Keratinocyte (primary cell): ENCODE measurements around the gene GSK3A.

Source experiments
- EZH2 ChIP-seq: IDR thresholded peaks from one replicate; pipeline ENCODE4 v1.6.1; 2012; ENCODE audit warnings: inconsistent platforms, mild to moderate bottlenecking, low read length, moderate library complexity
- TF ChIP-seq, protein P1 (sequence below), 3 experiments: IDR thresholded peaks in 1 of 3; conservative IDR thresholded peaks in 1 of 3; optimal IDR thresholded peaks in 1 of 3; 2 replicates in 2 of 3; 3 replicates in 1 of 3; pipeline versions ENCODE3 to v1.5.1; 2011; ENCODE audit warnings: low read length in 3 of 3, mild to moderate bottlenecking in 3 of 3, moderate library complexity in 2 of 3, control low read depth in 1 of 3, inconsistent platforms in 1 of 3; ENCODE audit not compliant: insufficient read depth in 2 of 3; ENCODE audit errors: extremely low read depth in 1 of 3

GRCh38 chr19:42207767-42208271 is 34.6 kb downstream of the GSK3A start:
- TF ChIP-seq, protein P1, sequence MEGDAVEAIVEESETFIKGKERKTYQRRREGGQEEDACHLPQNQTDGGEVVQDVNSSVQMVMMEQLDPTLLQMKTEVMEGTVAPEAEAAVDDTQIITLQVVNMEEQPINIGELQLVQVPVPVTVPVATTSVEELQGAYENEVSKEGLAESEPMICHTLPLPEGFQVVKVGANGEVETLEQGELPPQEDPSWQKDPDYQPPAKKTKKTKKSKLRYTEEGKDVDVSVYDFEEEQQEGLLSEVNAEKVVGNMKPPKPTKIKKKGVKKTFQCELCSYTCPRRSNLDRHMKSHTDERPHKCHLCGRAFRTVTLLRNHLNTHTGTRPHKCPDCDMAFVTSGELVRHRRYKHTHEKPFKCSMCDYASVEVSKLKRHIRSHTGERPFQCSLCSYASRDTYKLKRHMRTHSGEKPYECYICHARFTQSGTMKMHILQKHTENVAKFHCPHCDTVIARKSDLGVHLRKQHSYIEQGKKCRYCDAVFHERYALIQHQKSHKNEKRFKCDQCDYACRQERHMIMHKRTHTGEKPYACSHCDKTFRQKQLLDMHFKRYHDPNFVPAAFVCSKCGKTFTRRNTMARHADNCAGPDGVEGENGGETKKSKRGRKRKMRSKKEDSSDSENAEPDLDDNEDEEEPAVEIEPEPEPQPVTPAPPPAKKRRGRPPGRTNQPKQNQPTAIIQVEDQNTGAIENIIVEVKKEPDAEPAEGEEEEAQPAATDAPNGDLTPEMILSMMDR (optimal IDR thresholded peaks at IDR 0.05 in 1 of 3, IDR thresholded peaks at IDR 0.05 in 1 of 3, conservative IDR thresholded peaks at IDR 0.05 in 1 of 3; ENCODE audit: extremely low read depth in 1 of 3, insufficient read depth in 2 of 3, low read length in 3 of 3), result no peak
- no peak for TF ChIP-seq EZH2
